NCI-H1048 (cell line): Measurements from ENCODE around the gene WNT6.

Source experiments
- DNase-seq: peaks from one replicate; lab custom pipeline; 2025; lab: John Stamatoyannopoulos, UW

WNT6 gene

DNA sequence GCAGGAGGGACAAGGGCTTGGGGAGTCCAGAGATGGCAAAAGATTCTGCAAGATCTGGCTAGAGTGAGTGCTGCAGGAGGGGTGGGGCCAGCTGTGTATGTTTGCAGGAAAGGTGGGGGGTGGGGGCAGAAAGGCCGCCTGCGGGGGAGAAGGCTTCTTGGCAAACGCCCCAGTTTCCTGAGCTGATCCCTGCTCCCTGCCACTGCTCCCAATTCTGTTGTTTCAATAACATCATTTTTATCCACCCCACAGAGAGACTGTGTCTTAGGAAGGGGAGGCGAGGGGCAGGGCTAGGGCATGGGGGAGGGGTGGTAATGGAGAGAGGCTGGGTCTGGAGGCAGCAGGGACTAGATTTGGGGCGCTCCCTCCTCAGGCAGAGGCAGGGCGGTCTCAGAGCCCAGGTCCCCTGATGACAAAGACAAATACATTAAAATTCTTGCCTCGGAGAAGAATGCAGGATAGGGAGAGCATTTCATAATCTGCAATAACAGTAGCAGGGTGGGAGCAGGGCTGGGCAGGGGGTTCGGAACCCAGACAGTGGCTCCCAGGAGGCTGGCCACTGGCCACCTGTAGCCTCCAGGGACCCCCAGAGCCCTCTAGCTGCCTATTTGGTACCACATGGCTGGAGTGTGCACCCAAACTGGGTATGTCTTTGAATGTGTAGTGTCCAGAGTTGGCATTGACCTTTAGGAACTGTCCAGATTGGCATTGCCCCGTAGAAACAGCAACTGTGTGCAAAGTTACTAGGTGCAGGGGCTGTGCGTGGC, 2.1 kb upstream of the WNT6 start:
- DNase-seq, result no peak

DNA sequence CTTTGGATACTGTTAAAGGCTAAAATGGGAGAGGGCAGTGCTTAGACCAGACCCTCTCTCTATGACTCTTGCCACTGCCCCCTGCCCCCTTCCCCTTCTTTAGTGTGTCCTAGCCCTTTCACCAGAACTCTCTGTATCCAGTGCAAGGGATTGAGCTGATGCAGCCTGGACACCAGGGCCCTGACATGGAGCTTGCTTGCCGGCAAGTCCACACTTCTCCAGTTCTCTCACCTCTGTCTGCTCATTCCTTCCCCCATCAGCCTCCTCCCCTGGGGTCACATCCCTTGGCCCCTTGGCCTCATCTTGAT, 1.5 kb upstream of the WNT6 start:
- DNase-seq, result no peak

DNA sequence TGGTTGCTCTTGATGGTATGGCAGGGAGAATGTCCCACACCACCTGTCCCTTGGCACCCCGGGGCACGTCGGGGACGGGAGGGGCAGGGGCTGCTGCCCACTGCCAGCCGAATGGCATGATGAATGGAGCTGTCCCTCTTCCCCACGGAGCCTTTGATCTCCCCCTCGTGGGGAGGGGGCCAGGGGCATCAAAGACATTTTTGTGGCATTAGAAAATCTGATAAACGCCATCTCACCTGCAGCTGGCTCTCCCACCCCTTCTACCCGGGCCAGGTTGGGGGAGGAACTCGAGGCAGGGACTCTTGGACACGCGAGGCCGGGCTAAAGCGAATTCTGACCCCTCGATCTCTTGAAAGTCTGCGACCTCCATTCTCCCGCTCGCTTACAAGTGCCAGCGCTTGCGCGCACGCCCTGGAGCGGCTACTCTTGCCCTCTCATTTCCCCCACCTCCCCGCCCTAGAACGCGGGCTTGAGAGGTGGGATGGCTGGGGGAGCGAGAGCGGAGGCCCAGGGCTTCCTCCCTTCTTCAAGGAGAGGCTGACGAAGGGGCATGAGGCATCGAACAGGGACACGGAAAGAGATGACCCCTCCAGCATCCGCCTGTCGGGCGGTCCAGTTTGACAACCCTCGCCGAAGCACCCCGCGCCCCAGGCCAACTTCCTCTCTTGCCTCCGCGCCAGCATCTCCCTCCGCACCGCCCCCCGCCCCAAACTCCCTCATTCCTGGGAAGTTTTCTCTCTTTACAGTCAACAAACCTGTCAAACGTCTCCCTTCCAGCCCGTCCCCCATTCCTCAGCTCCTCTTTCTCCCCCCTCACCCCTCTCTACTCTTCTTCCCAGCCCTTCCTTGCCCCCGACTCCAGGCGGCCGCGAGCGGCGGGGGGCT, 692 bp upstream of the WNT6 start:
- no peak for DNase-seq

DNA sequence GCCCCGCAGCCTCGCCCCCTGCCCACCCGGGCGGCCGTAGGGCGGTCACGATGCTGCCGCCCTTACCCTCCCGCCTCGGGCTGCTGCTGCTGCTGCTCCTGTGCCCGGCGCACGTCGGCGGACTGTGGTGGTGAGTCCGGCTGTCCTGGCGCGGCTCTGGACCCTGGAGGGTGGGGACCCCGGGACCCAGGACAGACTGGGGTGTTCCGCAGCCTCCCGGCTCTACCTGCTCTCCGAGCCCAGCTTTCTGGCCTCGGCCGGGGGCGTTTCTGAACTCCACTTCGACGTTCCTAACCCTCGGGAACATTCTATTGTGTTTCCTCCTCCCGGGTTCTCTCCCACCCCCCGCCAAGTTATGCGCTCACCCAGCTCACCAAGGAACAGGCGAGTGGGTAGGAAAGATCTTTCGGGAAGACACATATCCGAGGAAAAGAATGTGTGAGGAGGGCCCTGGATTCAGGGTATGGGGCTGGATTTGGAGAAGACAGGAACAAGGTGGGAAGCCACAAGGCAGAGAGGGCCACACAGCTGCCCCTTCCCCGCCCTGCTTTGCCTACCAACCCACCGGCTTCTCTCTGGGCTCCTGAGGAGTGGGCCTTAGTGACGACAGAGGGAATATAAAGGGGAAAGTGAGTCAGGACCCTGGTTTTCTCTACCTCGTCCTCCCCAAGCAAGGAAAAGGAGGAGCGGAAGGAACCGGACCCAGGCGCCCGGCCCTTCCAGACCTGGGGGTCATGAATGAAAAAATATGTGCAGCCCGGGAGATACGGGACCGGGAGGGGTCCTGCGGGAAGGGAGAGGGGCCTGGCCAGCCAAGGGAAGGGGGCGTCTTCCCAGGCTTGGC, 605 bp downstream of the WNT6 start:
- DNase-seq, result no peak

DNA sequence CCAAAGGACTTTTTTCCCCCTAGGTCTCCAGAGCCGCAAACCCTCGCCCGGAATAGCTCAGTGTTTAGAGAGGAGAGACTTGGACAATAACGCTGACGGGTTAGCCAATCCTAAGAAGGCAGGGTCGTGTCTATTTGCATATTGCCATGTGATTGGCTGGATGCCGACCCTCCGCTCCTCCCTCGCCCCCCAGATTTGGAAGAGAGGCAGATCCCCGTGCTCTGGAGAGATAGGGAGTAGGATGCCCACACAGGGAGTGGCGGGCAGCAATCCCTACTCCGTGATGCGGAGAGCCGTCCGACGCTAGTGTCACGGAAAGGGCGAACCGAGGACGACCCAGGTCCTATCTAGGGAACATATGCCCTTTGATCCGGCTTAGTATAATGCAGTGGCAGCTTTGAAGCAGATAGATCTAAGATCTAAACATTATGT, 1.4 kb downstream of the WNT6 start:
- DNase-seq, result peak; percentile 84

DNA sequence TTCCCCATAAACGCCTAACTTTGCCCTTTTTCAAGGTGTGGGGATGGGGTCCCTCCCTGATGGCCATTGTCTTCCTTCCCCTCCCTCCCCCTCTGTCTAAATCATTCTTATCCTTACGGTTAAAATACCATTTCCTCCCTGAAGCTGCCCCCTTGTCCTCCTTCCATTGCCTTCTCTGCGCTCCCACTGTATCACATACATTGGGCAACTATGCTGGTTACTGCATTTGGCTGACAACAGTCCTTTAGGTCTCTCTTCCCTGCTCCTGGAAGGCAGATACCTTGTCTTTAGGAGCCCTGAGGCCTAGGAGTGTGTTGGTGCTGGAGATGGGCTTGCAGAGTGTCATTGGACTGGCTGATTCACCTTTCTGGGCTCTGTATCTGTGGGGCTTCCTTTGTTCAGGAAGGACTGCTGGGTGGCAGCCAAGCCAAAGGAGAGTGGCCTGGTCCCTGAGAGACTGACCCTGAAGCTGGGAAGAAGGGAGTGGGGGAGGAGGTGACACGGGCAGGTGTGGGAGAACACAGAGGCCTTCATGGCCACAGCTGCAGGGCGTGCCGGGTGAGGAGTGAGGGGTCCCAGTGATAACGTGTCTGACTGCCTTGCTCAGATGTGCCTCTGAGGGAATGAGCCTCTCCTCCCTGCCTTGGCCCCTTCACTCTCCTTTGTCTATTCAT, 2.2 kb downstream of the WNT6 start:
- DNase-seq, result no peak

DNA sequence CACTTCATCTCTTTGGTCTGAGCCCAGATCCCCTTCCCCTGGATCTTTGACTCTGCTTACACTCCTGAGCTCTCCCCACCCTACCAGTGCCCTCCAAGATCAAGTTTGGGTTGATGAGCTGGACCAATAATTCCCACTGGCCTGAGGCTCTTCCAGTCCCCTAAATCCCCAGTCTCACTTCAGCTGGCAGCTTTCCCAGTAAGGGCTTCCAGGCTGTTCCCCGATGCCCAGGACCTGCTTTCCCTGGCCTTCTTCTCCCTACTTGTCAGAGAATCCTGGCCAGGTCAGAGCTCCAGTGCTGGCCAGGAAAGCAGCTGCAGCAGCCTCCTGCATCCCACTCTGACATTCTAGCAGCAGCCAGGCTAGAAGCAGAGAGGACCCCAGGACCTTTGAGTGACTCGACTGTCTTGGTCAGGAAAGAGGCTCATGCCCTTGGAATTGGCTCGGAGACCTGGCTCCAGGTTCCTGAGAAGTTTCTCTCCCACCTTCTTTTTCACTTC, 3.5 kb downstream of the WNT6 start:
- DNase-seq, result no peak

DNA sequence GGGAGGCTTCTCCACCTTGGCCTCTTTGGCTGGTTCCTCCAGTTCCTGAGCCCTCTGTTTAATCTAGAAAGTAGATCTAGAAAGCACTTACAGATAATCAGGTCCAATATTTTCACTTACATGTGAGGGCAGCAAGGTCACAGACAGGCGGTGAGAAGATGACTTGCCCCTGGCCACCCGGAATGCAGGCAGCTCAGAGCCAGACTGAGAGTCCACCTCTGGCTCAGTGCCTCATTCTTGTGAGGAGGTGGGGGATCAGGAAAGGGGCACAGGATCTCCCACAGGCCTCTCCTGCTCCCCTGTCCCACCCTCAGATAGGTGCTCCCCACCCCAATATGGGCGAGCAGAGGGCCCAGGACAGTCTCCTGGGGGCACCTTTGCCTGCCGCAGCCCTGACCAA, 5.8 kb downstream of the WNT6 start:
- no peak for DNase-seq

DNA sequence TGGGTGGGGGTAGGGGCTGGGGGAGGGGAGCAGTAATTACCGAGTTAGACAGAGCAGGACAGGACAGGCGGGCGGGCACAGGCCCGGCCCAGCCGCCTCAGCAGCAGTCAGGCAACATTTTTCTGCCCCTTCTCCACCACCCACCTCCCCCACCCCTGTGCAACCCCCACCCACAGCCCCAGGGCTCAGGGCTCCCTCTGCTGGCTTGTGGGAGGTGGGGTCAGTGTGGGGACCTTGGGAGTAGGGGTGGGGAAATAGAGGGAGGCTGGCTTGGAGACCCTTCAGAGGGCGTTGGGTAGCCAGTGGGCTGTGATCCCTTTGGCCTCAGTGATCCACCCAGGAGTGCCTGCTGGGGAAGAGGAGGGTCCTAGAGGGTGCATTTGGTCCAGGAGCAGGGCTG, 6.4 kb downstream of the WNT6 start:
- no peak for DNase-seq

DNA sequence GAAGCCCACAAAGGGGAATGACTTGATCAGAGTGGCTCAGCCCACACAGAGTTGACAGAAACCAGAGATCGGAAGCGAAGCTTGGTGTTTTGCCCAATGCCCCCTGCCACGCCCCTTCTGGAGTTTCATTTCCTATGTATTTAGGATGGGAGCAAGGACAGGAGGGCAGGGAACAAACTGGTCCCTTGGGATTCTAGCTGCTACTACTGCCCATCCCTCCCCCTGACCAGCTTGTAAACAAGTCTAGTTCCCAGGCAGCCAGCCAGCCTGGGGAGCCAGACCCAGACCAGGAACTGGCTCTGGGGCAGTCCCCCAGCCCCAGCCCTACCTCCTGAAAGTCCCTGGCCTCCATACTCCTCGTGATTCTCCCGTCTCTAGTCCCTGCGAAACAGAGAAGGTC, 8.3 kb downstream of the WNT6 start:
- DNase-seq, result no peak

DNA sequence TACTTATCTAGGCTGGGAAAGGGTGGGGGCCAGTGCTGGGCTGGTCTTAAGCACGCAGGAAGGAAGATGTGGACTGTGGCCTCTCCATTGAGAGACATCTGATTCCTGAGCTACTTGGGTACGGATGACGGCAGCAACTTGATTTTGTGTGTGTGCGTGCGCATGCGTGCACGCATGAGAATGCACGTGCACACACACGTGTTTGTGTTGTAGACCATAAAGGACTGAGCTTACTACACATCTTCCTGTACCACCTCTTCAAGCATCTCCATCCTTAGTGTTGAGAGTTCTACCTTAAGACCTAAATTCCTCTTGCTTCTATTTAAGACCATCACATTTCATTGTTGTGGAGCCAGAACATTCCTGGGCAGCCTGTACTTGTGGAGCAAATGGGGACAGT, 9.5 kb downstream of the WNT6 start:
- DNase-seq, result no peak

DNA sequence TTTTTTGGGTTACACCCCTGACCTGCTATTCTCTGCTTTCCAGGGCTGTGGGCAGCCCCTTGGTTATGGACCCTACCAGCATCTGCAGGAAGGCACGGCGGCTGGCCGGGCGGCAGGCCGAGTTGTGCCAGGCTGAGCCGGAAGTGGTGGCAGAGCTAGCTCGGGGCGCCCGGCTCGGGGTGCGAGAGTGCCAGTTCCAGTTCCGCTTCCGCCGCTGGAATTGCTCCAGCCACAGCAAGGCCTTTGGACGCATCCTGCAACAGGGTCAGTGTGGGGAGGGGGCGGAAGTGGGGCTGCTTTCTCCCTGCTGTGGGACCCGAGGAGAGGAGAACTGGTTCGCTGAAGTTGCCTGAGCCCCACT, 11.4 kb downstream of the WNT6 start:
- no peak for DNase-seq

DNA sequence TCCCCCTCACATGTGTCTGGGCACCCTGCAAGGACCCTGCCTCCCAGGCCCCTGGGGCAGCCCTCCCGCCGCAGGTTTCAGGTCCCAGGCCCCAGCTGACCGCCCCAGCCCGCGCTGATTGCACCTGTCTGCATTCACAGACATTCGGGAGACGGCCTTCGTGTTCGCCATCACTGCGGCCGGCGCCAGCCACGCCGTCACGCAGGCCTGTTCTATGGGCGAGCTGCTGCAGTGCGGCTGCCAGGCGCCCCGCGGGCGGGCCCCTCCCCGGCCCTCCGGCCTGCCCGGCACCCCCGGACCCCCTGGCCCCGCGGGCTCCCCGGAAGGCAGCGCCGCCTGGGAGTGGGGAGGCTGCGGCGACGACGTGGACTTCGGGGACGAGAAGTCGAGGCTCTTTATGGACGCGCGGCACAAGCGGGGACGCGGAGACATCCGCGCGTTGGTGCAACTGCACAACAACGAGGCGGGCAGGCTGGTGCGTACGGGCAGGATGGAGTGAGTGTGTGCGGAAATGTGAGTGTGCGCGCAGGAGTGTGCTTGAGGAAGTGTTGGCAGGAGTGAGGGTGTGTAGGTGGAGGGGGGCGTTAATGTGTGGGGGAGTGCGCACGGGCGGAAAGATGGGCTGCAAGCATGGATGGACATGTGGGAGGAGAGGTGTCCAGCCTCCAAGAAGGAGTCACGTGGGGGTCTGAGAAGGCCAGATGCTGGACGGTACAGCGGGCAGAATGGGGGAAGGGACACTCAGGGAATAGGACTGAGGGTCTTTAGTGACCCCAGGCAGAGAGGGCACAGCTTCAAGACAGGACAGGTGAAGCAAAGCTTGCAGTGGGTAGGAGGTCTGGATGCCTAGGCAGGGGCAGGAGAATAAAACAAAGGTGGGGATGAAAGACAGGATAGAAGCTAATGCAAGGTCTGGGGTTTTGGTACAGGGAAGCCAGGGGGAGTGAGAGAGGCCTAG, 12.0 kb downstream of the WNT6 start:
- no peak for DNase-seq

DNA sequence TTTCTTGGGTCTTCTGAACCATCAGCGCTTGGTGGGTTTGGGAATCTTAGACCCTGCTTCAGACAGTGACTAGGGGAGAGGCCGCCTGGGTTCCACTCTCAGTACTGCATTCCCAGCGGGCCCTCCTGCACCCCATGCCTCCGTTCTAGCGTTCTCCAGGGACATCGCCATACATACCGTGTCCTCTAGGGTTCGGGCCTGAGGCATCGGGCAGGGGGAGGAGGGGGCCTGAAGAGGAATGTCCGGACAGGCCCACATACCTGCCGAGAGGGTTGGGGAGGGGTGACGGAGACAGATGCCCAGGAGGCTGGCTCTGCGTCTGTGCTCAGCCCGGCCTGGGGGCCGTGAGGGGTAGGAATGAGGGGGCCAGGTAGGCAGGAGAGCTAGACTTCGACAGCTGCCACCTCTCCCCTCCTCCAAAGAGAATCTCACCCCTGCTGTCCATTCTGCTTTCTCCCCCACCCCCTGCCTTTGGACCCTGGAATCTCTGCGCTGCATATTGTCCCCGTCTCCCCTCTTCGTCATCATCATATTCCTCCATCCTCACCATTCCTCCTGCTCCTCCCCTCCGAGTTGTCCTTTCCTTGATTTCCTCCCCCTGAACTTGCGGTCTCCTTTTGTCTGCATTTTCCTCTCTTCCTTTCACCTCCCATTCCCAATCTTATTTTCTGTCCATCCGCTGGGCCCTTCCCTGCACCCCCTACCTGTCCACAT, 13.2 kb downstream of the WNT6 start:
- no peak for DNase-seq

DNA sequence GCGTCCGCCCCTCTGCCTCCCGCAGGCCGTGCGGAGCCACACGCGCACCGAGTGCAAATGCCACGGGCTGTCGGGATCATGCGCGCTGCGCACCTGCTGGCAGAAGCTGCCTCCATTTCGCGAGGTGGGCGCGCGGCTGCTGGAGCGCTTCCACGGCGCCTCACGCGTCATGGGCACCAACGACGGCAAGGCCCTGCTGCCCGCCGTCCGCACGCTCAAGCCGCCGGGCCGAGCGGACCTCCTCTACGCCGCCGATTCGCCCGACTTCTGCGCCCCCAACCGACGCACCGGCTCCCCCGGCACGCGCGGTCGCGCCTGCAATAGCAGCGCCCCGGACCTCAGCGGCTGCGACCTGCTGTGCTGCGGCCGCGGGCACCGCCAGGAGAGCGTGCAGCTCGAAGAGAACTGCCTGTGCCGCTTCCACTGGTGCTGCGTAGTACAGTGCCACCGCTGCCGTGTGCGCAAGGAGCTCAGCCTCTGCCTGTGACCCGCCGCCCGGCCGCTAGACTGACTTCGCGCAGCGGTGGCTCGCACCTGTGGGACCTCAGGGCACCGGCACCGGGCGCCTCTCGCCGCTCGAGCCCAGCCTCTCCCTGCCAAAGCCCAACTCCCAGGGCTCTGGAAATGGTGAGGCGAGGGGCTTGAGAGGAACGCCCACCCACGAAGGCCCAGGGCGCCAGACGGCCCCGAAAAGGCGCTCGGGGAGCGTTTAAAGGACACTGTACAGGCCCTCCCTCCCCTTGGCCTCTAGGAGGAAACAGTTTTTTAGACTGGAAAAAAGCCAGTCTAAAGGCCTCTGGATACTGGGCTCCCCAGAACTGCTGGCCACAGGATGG, 14.0 kb downstream of the WNT6 start:
- DNase-seq, result no peak

DNA sequence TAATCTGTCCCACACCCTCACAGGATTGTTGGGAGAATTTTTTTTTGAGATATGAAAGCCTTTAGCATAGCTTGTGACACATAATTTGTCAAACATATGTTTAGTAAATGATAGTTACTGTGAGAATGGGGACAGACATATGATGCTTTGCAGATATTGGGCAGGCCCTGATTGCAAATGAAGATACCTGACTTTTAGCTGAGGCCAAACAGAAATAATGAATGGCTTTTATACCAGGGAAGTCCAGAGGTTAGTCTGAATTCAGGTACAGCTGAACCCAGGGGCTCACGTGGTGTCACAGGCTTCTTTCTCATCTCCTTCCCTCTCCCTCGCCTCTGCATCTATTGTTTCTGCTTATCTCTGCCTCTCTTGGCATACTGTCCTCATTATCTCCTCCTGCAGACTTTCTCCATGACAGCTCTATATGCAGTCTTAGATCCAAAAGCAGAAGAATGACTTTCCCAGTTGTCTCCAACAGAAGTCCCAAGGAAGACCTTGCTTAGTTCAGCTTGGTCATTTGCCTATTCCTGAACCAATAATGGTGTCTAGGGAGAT, 16.2 kb downstream of the WNT6 start:
- no peak for DNase-seq

DNA sequence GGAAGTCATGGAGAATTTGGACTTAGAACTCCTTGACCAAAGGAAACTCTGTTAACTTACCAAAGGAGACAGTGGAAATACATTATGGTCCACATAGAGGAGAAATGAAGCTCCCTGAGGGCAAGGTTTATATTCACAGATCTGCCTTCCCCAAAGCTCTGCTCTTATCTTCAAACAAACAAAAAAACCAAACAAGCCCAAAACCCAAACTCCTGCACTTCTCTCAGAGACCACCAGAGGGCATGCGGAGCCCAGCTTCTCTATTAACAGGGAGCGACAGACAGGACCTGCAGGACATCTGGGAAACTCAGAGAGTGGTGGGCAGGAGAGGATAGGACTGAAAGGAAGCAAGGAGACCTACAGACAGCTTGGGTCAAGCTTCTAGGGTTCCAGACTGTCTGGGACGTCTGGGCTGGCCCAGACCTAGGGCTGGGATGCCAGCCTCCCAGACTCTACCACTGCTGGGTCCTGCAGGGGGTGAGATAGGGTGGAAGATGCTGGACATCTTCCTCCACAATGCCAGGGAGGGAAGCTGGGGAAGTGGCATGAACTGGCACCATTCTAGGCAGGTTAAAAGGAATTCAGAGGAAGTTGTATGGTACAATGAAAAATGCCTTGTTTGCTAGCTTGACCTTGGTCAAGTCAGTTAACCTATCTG, 17.1 kb downstream of the WNT6 start:
- DNase-seq, result no peak

DNA sequence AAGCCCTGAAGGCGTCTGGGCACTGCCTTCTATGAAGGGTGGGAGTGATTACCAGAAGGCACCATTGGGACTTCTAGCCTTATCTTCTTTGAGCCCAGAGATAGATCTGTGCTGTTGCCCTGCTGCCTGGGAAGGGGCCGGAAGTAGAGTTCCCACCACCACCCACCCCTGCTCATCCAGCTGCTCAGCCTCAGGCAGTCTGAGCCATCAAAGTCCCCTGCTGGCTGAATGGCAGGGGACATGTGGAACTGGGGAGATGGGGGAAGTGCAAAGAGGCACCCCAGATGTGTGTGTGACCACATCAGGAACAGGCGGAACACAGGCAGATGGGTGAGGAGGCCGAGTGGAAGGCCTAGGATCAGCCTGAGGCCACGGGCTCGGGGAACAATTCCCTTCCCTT, 17.7 kb downstream of the WNT6 start:
- DNase-seq, result no peak
